Measurements from ENCODE around the gene SH3D19. TPM values are rescaled to one million over a fixed set of nuclear protein-coding genes. Genes with fewer than 3 reads are reported as not detected.
A peak's percentile ranks its signal among the peaks of the same experiment; 100 is the strongest.

SH3D19 gene
- total and polyA plus RNA-seq, 4 donors, result 22.1 to 69.2 (median 50.8) TPM

DNA sequence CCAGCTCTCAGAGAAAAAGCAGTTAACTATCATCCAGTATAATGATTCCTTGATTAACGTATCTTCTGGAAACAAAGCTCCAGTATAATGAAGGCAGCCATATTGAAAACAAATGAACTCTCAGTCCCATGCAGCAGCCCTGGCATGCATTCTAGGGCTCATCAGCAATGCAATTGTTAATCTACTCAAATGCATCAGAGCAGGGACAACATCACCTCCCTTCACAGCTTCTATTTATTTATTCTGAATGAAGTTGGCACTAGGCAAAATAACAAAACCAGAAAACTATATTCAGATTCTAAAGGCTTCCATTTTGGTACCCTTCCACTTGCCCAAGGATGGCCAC lies 11.4 kb downstream of the SH3D19 start:
- Histone ChIP-seq H3K27ac (ENCODE audit: low read depth in 1 of 2, low read length in 1 of 2) (peak overlapping the region in 1 of 2 donors; percentile 97), H3K4me3 (no peak overlapping the region), H3K9me3 (ENCODE audit: control insufficient read depth in 4 of 4, insufficient read depth in 3 of 4, low read length in 3 of 4) (no peaks in the 10 kb centered on the region), H3K9ac (ENCODE audit: insufficient read depth in 1 of 2, low read length in 2 of 2) (no peak overlapping the region), H3K4me1 (ENCODE audit: control insufficient read depth in 5 of 5, insufficient read depth in 5 of 5, low read length in 5 of 5) (peaks cover 0 to 34% (median 0%) of the 10 kb centered on the region in 5 donors), H3K36me3 (ENCODE audit: control insufficient read depth in 4 of 4, insufficient read depth in 4 of 4, low read length in 4 of 4) (no peaks in the 10 kb centered on the region), H3K27me3 (ENCODE audit: control insufficient read depth in 3 of 3, insufficient read depth in 3 of 3, low read length in 2 of 3) (no peaks in the 10 kb centered on the region)
- ATAC-seq (ENCODE audit: insufficient read depth, low FRiP score) (no peak), DNase-seq (no peak)
- TF ChIP-seq, protein P1, sequence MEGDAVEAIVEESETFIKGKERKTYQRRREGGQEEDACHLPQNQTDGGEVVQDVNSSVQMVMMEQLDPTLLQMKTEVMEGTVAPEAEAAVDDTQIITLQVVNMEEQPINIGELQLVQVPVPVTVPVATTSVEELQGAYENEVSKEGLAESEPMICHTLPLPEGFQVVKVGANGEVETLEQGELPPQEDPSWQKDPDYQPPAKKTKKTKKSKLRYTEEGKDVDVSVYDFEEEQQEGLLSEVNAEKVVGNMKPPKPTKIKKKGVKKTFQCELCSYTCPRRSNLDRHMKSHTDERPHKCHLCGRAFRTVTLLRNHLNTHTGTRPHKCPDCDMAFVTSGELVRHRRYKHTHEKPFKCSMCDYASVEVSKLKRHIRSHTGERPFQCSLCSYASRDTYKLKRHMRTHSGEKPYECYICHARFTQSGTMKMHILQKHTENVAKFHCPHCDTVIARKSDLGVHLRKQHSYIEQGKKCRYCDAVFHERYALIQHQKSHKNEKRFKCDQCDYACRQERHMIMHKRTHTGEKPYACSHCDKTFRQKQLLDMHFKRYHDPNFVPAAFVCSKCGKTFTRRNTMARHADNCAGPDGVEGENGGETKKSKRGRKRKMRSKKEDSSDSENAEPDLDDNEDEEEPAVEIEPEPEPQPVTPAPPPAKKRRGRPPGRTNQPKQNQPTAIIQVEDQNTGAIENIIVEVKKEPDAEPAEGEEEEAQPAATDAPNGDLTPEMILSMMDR (IDR thresholded peaks at IDR 0.05; ENCODE audit: control extremely low read depth, extremely low read depth), result no peak
- WGBS, 2 donors, result 84 to 91% methylated on average over 1 of the region's 1 CpG

DNA sequence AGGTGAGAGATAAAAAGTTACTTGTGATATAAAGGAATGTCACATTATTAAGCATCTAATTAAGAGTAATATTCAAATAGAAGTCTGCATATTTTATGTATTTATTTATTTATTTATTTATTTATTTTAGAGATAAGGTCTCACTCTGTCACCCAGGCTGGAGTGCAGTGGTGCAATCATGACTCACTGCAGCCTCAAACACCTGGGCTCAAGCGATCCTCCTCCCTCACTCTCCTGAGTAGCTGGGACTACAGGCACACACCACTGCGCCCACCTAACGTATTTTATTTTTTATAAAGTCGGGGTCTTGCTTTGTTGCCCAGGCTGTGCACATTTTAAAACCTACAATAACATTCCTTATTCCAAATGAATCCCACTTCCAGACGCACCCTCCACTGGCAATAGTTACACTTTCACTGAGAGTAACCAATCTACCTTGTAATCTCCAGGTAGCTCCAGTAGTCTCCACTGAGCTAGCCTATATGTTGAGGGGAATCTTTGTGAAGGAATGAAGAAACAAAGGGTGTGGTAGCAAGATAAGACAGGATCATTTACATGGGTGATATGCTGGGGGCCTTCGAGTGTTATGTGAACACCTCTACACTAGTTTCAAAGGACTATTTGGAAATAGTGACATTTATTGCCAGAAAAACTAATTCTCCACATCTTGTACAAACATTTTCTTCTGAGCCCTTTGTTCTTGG lies 11.9 kb downstream of the SH3D19 start:
- Histone ChIP-seq H3K4me3 (no peak overlapping the region), H3K36me3 (ENCODE audit: control insufficient read depth in 4 of 4, insufficient read depth in 4 of 4, low read length in 4 of 4) (peaks cover 0 to 2% (median 0%) of the 10 kb centered on the region in 4 donors), H3K9me3 (ENCODE audit: control insufficient read depth in 4 of 4, insufficient read depth in 3 of 4, low read length in 3 of 4) (no peaks in the 10 kb centered on the region), H3K27me3 (ENCODE audit: control insufficient read depth in 3 of 3, insufficient read depth in 3 of 3, low read length in 2 of 3) (no peaks in the 10 kb centered on the region), H3K4me1 (ENCODE audit: control insufficient read depth in 5 of 5, insufficient read depth in 5 of 5, low read length in 5 of 5) (peaks cover 0 to 36% (median 0%) of the 10 kb centered on the region in 5 donors), H3K27ac (ENCODE audit: low read depth in 1 of 2, low read length in 1 of 2) (peak overlapping the region in 1 of 2 donors; percentile 97), H3K9ac (ENCODE audit: insufficient read depth in 1 of 2, low read length in 2 of 2) (no peak overlapping the region)
- TF ChIP-seq, protein P1 (IDR thresholded peaks at IDR 0.05; ENCODE audit: control extremely low read depth, extremely low read depth), result no peak
- 90 to 95% methylated on average over 6 of the region's 6 CpGs for WGBS, 2 donors
- DNase-seq (no peak), ATAC-seq (ENCODE audit: insufficient read depth, low FRiP score) (no peak)

DNA sequence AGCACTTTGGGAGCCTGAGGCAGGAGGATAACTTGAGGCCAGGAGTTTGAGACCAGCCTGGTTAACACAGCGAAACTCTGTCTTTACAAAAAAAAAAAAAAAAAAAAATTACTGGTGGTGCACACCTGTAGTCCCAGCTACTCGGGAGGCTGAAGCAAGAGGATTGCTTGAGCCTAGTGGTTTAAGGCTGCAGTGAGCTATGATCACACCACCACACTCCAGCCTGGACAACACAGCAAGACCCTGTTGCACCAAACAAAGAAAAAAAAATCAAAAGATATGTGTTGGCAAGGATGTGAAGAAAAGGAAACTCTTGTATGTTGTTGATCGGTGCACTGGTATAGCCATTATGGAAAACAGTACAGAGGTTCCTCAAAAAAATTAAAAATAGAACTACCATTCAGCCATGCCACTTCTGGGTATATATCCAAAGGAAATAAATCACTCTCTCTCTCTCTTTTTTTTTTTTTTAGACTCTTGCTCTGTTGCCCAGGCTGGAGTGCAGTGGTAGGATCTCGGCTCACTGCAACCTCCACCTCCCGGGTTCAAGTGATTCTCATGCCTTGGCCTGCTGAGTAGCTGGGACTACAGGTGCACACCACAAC lies 15.2 kb downstream of the SH3D19 start:
- H3K27ac ChIP-seq (ENCODE audit: low read depth in 1 of 2, low read length in 1 of 2), result no peak overlapping the region
- H3K4me1 ChIP-seq (ENCODE audit: control insufficient read depth in 5 of 5, insufficient read depth in 5 of 5, low read length in 5 of 5), result peaks cover 0 to 22% (median 0%) of the 10 kb centered on the region in 5 donors
- no peak for ATAC-seq (ENCODE audit: insufficient read depth, low FRiP score)
- no peak overlapping the region for H3K4me3 ChIP-seq
- TF ChIP-seq, protein P1 (IDR thresholded peaks at IDR 0.05; ENCODE audit: control extremely low read depth, extremely low read depth), result no peak
- no peak for DNase-seq
- H3K9ac ChIP-seq (ENCODE audit: insufficient read depth in 1 of 2, low read length in 2 of 2), result no peak overlapping the region
- peaks cover 0 to 2% (median under 1%) of the 10 kb centered on the region in 4 donors for H3K36me3 ChIP-seq (ENCODE audit: control insufficient read depth in 4 of 4, insufficient read depth in 4 of 4, low read length in 4 of 4)
- WGBS, 2 donors, result 90% methylated on average over 5 of the region's 5 CpGs
- no peaks in the 10 kb centered on the region for H3K27me3 ChIP-seq (ENCODE audit: control insufficient read depth in 3 of 3, insufficient read depth in 3 of 3, low read length in 2 of 3)
- no peaks in the 10 kb centered on the region for H3K9me3 ChIP-seq (ENCODE audit: control insufficient read depth in 4 of 4, insufficient read depth in 3 of 4, low read length in 3 of 4)

Measured in lung (tissue), 12 donors.